HEK293 (cell line): Measurements from ENCODE around the gene CEP57L1.

Source experiments
- HOXD13 ChIP-seq: sonication (generic); formaldehyde crosslinking; IDR thresholded peaks from 2 replicates; pipeline ENCODE4 v1.8.0; 2022; ENCODE audit warnings: missing genetic modification reagents, borderline replicate concordance
- TF ChIP-seq, protein P1 (sequence below): fragments of 450-650 bp; formaldehyde crosslinking; IDR thresholded peaks from 2 replicates; pipeline ENCODE4; 2016; ENCODE audit warnings: missing biosample characterization, missing genetic modification characterization

- TF ChIP-seq, protein P1, sequence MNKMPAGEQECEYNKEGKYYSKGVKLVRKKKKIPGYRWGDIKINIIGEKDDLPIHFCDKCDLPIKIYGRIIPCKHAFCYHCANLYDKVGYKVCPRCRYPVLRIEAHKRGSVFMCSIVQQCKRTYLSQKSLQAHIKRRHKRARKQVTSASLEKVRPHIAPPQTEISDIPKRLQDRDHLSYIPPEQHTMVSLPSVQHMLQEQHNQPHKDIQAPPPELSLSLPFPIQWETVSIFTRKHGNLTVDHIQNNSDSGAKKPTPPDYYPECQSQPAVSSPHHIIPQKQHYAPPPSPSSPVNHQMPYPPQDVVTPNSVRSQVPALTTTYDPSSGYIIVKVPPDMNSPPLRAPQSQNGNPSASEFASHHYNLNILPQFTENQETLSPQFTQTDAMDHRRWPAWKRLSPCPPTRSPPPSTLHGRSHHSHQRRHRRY (tag by site-specific recombination), result no peak
- no peak for TF ChIP-seq HOXD13 (CRISPR knock-in tag)
Measured at GRCh38 chr6:109096208-109096607, 901 bp downstream of the CEP57L1 start.
